HG03469 (cell line): ENCODE results near the gene RSPRY1.
A peak's percentile ranks its signal among the peaks of the same experiment; 100 is the strongest.
"Not testable (repeated sequence)": the region's sequence is repeated elsewhere in the genome, so short reads cannot be mapped to it uniquely, and the experiment has no call there.

Experiments
- ATAC-seq: cut with Tn5 transposase; IDR thresholded peaks from one replicate; pipeline ENCODE4 v1.9.1; 2021; ENCODE audit warnings: mild to moderate bottlenecking, moderate library complexity, moderate number of reproducible peaks; ENCODE audit not compliant: unreplicated experiment

Gene RSPRY1

DNA sequence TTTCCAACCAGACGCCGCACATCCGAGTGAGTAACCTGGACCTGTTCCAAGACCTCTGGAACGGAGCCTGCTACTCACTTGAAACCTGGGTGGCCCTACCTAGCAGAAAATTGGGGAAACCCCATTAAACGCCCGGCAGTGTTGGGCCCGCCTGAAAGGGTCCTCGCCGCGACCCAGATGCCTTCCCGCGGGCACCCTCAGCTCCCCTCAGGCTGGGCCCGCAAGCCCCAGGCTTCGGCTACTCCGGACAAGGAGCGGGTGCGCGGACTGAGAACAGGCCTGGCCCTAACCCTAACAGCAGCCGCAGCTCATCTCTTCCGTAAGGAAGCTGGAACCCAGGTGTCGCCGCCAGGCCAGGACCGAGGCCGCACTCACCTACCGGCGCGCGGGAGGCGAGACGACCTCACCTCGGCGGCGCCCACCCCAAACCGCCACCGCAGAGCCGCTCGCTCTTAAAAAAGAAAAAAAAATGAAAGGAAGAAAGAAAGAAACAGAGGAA, 634 bp upstream of the RSPRY1 start:
- ATAC-seq = peak; percentile 6

- no peak for ATAC-seq
These were observed 1.0 kb downstream of the RSPRY1 start for GRCh38 chr16:57186872-57187854.

DNA sequence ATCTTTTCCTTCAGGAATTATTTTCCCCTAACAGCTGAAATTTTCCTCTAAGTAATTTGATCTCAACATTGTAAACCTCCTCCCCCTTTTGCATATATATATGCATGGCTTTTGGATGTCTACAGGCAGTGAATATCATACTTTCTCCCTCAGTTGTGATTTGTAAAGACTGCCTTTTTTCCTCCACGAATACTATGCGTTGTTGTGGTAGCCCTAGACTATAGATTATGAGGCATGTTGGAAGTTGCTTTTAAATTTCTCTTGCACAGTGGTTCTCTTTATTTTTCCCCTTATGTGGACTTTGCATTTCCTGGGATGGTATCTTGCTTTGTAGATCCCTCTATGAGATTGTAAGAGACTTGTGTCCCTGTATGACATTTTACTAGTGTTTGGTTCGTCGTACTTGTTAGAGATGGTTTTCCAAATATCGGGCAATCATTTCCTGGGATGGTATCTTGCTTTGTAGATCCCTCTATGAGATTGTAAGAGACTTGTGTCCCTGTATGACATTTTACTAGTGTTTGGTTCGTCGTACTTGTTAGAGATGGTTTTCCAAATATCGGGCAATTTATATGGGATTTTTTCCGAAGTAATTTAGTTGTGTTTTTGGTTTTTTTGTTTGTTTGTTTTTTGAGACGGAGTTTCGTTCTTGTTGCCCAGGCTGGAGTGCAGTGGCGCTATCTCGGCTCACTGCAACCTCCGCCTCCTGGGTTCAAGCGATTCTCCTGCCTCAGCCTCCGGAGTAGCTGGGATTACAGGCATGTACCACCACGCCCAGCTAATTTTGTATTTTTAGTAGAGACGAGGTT, 2.0 kb downstream of the RSPRY1 start:
- ATAC-seq = not testable (repeated sequence)

GRCh38 chr16:57188711-57189002, 2.5 kb downstream of the RSPRY1 start:
- no peak for ATAC-seq

- ATAC-seq = not testable (repeated sequence)
These were observed 3.4 kb downstream of the RSPRY1 start for GRCh38 chr16:57189527-57189926.

DNA sequence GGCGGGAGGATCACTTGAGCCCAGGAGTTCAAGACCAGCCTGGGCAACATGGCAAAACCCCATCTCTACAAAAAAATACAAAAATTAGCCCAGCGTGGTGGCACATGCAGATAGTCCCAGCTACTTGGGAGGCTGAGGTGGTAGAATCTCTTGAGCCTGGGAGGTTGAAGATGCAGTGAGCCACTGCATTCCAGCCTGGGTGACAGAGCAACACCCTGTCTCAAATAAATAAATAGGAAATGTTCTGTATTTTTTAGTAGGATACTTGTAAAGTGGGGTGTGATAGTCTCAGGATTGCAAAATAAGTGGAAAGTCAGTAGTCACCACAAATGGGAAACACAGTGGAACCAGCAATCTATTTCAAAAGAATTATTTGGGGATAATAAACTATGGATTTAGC, 4.0 kb downstream of the RSPRY1 start:
- no peak for ATAC-seq

GRCh38 chr16:57191056-57191571, 5.0 kb downstream of the RSPRY1 start:
- no peak for ATAC-seq

GRCh38 chr16:57192146-57192545, 6.0 kb downstream of the RSPRY1 start:
- no peak for ATAC-seq

GRCh38 chr16:57192720-57193486, 6.8 kb downstream of the RSPRY1 start:
- no peak for ATAC-seq

- ATAC-seq = no peak
These were observed 8.4 kb downstream of the RSPRY1 start for GRCh38 chr16:57194512-57194911.

- no peak for ATAC-seq
These were observed 10.2 kb downstream of the RSPRY1 start for GRCh38 chr16:57196286-57196685.

GRCh38 chr16:57196753-57197152, 10.6 kb downstream of the RSPRY1 start:
- no peak for ATAC-seq

DNA sequence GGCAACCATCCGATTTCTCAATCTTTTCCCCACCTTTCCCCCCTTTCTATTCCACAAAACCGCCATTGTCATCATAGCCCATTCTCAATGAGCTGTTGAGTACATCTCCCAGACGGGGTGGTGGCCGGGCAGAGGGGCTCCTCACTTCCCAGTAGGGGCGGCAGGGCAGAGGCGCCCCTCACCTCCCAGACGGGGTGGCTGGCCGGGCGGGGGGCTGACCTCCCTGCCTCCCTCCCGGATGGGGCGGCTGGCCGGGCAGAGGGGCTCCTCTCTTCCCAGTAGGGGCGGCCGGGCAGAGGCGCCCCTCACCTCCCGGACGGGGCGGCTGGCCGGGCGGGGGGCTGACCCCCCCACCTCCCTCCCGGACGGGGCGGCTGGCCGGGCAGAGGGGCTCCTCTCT, 14.2 kb downstream of the RSPRY1 start:
- ATAC-seq = not testable (repeated sequence)

GRCh38 chr16:57200926-57201325, 14.8 kb downstream of the RSPRY1 start:
- ATAC-seq = not testable (repeated sequence)

DNA sequence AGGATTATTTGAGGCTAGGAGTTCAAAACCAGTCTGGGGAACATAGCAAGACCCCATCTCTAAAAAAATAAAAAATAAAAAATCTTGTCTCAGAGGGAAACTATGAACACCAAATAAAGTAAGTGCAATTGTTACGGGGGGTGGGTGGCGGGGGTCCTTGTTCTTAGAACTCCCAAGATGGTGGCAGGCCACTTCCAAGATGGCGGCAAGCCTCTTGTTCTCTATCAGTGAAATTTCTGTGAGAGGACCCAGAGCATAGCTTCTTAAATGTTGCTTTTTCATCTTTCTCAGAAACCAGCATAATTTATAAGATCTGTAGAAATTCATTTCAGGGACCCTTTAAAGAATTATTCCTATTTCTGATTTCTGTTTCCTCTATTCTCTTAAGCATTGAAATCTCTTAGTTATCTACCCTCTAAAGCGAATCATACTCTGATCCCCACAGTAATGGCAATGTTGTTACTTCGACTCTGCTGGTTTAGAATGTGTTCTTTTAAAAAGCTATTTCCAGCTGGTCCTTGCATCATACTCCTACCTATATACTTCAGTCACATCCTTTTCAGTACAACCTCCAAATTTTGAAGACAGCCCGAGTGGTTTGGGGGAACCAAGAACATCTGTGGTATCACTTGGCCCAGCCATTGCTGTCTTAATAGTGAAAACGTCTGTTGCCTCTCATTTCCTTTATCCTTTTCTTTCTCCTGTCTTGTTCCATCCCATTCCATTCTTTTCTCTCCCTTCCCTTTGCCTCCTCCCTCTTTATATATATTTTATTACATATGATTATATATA, 16.2 kb downstream of the RSPRY1 start:
- no peak for ATAC-seq

- ATAC-seq = no peak
These were observed 17.3 kb downstream of the RSPRY1 start for GRCh38 chr16:57203451-57203850.

GRCh38 chr16:57204675-57205074, 18.5 kb downstream of the RSPRY1 start:
- no peak for ATAC-seq

- no peak for ATAC-seq
These were observed 22.8 kb downstream of the RSPRY1 start for GRCh38 chr16:57208926-57209325.

DNA sequence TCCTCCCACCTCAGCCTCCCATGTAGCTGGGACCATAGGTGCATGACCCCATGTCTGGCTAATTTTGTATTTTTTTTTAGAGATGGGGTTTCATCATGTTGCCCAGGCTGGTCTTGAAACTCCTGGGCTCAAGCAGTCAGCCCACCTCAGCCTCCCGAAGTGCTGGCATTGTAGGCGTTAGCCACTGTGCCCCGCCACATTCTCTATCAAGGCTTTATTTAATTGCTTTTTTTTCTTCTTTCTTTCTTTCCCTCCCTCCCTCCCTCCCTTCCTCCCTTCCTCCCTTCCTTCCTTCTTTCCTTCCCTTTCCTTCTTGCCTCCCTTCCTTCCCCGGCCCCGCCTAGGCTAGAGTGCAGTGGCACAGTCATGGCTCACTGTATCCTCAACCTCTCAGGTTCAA, 23.7 kb downstream of the RSPRY1 start:
- ATAC-seq = no peak

GRCh38 chr16:57213462-57213861, 27.3 kb downstream of the RSPRY1 start:
- no peak for ATAC-seq
